Heart right ventricle (tissue), 16 donors: ENCODE measurements around the gene BNIPL. TPM values are rescaled to one million over a fixed set of nuclear protein-coding genes. Genes with fewer than 3 reads are reported as not detected.

Experiments used
- ATAC-seq, 8 donors: fragments of 200-7000 bp; cut with Tn5 transposase; one replicate each; pipeline ENCODE4 v1.9.1; 2020; ENCODE audit warnings: mild to moderate bottlenecking in 8 of 8, moderate library complexity in 8 of 8, moderate number of reproducible peaks in 1 of 8
- DNase-seq, 2 donors: peaks; one replicate each; pipeline ENCODE4 v3.0.0-alpha.2; 2020
- H3K27ac ChIP-seq, 10 donors: fragments of 200-600 bp; sonication (generic) in 2 of 10; one replicate each; pipeline versions ENCODE4 v1.5.0 to v1.8.0; 2020 to 2022; ENCODE audit warnings: mild to moderate bottlenecking in 3 of 10
- H3K27me3 ChIP-seq, 7 donors: fragments of 200-600 bp; one replicate each; pipeline ENCODE4 v1.8.0; 2021 to 2022; ENCODE audit warnings: mild to moderate bottlenecking in 2 of 7
- H3K36me3 ChIP-seq, 9 donors: fragments of 200-600 bp; sonication (generic) in 1 of 9; one replicate each; pipeline versions ENCODE4 v1.5.0 to v1.8.0; 2020 to 2022; ENCODE audit warnings: mild to moderate bottlenecking in 2 of 9
- H3K4me1 ChIP-seq, 9 donors: fragments of 200-600 bp; sonication (generic) in 1 of 9; one replicate each; pipeline versions ENCODE4 v1.5.0 to v1.8.0; 2020 to 2022; ENCODE audit warnings: mild to moderate bottlenecking in 4 of 9
- H3K4me3 ChIP-seq, 10 donors: fragments of 200-600 bp; sonication (generic) in 2 of 10; one replicate each; pipeline versions ENCODE4 v1.5.0 to v1.8.0; 2020 to 2022; ENCODE audit warnings: mild to moderate bottlenecking in 7 of 10, moderate library complexity in 2 of 10
- H3K9me3 ChIP-seq, 11 donors: fragments of 200-600 bp in 10 of 11; sonication (generic) in 2 of 11; one replicate each; pipeline versions ENCODE4 v1.5.0 to v1.8.0; 2013 to 2022; ENCODE audit warnings: mild to moderate bottlenecking in 2 of 11, control low read depth in 1 of 11, moderate library complexity in 1 of 11
- CTCF ChIP-seq, 9 donors: fragments of 200-600 bp; sonication (generic) in 2 of 9; IDR thresholded peaks; one replicate each; pipeline versions ENCODE4 v1.5.0 to v1.8.0; 2021 to 2022; ENCODE audit warnings: antibody characterized with exemption in 9 of 9, mild to moderate bottlenecking in 5 of 9, moderate library complexity in 1 of 9
- WGBS, 2 donors: extraction: QIAGEN DNeasy Blood & Tissue Kit; methylation state at CpG; one replicate each; pipeline ENCODE4 v1.1.7; 2013; ENCODE audit warnings: inconsistent platforms in 1 of 2; 5-methylcytosine and 5-hydroxymethylcytosine counted together
- intact Hi-C, 10 donors: fragments of 100-400 bp; cut with DNase I; formaldehyde crosslinking; loops; one replicate each; pipeline versions ENCODE4 v1.11.1 to v1.14.2; 2022
- polyA plus RNA-seq, 2 donors: library from polyadenylated mRNA; stranded (reverse); fragments of 200-250 nt; gene quantifications; one replicate each; pipeline ENCODE4 v1.2.3, GENCODE V29; 2013
- total RNA-seq, 10 donors: library from RNA; stranded (reverse); fragmentation: NEBNext Ultra II Directional in 3 of 10; extraction: Animal tissue kit (Norgen Biotek cat#: 25700) in 3 of 10; gene quantifications; one replicate each; pipeline versions ENCODE4 v1.2.1 to v1.2.4, GENCODE V29; 2021 to 2023
- donor health status: Arrhythmogenic right ventricular cardiomyopathy.
- donor health status: ischemic (EF 13 %, LVEDD 7.1; RV severe dilation, severe dysfunction).
- donor health status: healthy with polysubstance abuse.
- donor health status: DM: no; HTN: yes; CAD: no.
- donor health status: DM: no; HTN: no; CAD: no.
- donor health status: ischemic (EF 25% LVEDD 6.9; RV normal size, moderate dysfunction).
- donor health status: ischemic (EF 25% LVEDD 5.7; RV mildly dilated, moderate dysfunction).
- donor health status: healthy.
- donor health status: DM: yes; HTN: yes; CAD: no.
- donor health status: Ischemic cardiomyopathy.
- donor health status: ischemic (EF 35%, LVEDD 5.7; RV mildly dilated, moderate dysfunction).
- donor health status: nonischemic (EF 11% LVEDD 7.7; RV severe dilation, severe dysfunction).
- donor health status: DM: yes; HTN: yes; CAD: no.
- donor health status: PGD.
- donor health status: ischemic (EF 29% LVEDD 5.4; RV normal size, mild dysfunction).
- donor health status: nonischemic (EF 23%, LVEDD 6.1; RV moderate dilation, normal function).

Gene BNIPL
- total and polyA plus RNA-seq, 12 donors, result 0.06 to 1.8 (median 0.32) TPM

- ATAC-seq (no peak), DNase-seq (no peak)
- peaks cover 0 to 4% (median 0%) of the 10 kb centered on the region in 9 donors for H3K36me3 ChIP-seq
- no peak for TF ChIP-seq CTCF (IDR thresholded peaks at IDR 0.05)
- H3K27me3 ChIP-seq, result no peaks in the 10 kb centered on the region
- H3K4me1 ChIP-seq, result peaks cover 12 to 88% (median 81%) of the 10 kb centered on the region in 9 donors
- peak overlapping the region; percentile 33 to 96 (median 92) for H3K27ac ChIP-seq
- peak overlapping the region in 9 of 10 donors; percentile 47 to 84 (median 71) for H3K4me3 ChIP-seq
- intact Hi-C loops, result loop anchor here in 2 of 10 donors (5.0 to 10.0 kb wide), 2 partner anchors 46 to 53 kb away; partner anchors contain the start of genes CDC42SE1 (in 1 of the 2) and MLLT11 (in 1 of the 2)
- H3K9me3 ChIP-seq, result no peaks in the 10 kb centered on the region
- WGBS, 2 donors, result 40 to 51% methylated on average over 3 of the region's 3 CpGs
Observed at GRCh38 chr1:151009206-151009587, 27.2 kb upstream of the BNIPL start.

- 96 to 98% methylated on average over 8 of the region's 8 CpGs for WGBS, 2 donors
- peak overlapping the region in 7 of 10 donors; percentile 91 to 96 (median 95) for H3K27ac ChIP-seq
Observed at GRCh38 chr1:151009674-151010345, 26.6 kb upstream of the BNIPL start.

GRCh38 chr1:151010346-151010726 is 26.1 kb upstream of the BNIPL start:
- Histone ChIP-seq H3K27me3 (no peaks in the 10 kb centered on the region), H3K27ac (peak overlapping the region in 5 of 10 donors; percentile 74 to 95 (median 88)), H3K4me3 (no peak overlapping the region), H3K4me1 (peaks cover 12 to 86% (median 75%) of the 10 kb centered on the region in 9 donors), H3K36me3 (peaks cover 0 to 4% (median 0%) of the 10 kb centered on the region in 9 donors), H3K9me3 (no peaks in the 10 kb centered on the region)
- no peak for TF ChIP-seq CTCF (IDR thresholded peaks at IDR 0.05)
- DNase-seq (no peak), ATAC-seq (no peak)
- intact Hi-C loops, result no loop called here
- WGBS, 2 donors, result 83 to 89% methylated on average over 3 of the region's 3 CpGs

More at GRCh38 chr1:151009674-151010345, 26.6 kb upstream of the BNIPL start:
- intact Hi-C loops, result loop anchor here in 2 of 10 donors (5.0 to 10.0 kb wide), 2 partner anchors 45 to 52 kb away; partner anchors contain the start of genes CDC42SE1 (in 1 of the 2) and MLLT11 (in 1 of the 2)
- H3K27me3 ChIP-seq, result no peaks in the 10 kb centered on the region
- peaks cover 0 to 4% (median 0%) of the 10 kb centered on the region in 9 donors for H3K36me3 ChIP-seq
- peaks cover 12 to 88% (median 80%) of the 10 kb centered on the region in 9 donors for H3K4me1 ChIP-seq
- no peak for ATAC-seq
- H3K9me3 ChIP-seq, result no peaks in the 10 kb centered on the region
- H3K4me3 ChIP-seq, result peak overlapping the region in 7 of 10 donors; percentile 47 to 84 (median 74)
- DNase-seq, result no peak
- TF ChIP-seq CTCF (IDR thresholded peaks at IDR 0.05), result no peak

GRCh38 chr1:151011154-151011850 is 25.1 kb upstream of the BNIPL start:
- 47 to 54% methylated on average over 4 of the region's 4 CpGs for WGBS, 2 donors
- H3K27ac ChIP-seq, result peak overlapping the region in 9 of 10 donors; percentile 72 to 95 (median 83)

More at GRCh38 chr1:151011154-151011850, 25.1 kb upstream of the BNIPL start:
- no peaks in the 10 kb centered on the region for H3K27me3 ChIP-seq
- no peak overlapping the region for H3K4me3 ChIP-seq
- intact Hi-C loops, result no loop called here
- no peak for DNase-seq
- TF ChIP-seq CTCF (IDR thresholded peaks at IDR 0.05), result no peak
- H3K4me1 ChIP-seq, result peaks cover 12 to 81% (median 67%) of the 10 kb centered on the region in 9 donors
- ATAC-seq, result no peak
- H3K36me3 ChIP-seq, result peaks cover 0 to 4% (median 0%) of the 10 kb centered on the region in 9 donors
- H3K9me3 ChIP-seq, result no peaks in the 10 kb centered on the region
